NCI-H1105 (cell line): ENCODE data around the gene PLIN1.

Source experiments
- DNase-seq: peaks from one replicate; lab custom pipeline; 2025; lab: John Stamatoyannopoulos, UW

Gene PLIN1

DNA sequence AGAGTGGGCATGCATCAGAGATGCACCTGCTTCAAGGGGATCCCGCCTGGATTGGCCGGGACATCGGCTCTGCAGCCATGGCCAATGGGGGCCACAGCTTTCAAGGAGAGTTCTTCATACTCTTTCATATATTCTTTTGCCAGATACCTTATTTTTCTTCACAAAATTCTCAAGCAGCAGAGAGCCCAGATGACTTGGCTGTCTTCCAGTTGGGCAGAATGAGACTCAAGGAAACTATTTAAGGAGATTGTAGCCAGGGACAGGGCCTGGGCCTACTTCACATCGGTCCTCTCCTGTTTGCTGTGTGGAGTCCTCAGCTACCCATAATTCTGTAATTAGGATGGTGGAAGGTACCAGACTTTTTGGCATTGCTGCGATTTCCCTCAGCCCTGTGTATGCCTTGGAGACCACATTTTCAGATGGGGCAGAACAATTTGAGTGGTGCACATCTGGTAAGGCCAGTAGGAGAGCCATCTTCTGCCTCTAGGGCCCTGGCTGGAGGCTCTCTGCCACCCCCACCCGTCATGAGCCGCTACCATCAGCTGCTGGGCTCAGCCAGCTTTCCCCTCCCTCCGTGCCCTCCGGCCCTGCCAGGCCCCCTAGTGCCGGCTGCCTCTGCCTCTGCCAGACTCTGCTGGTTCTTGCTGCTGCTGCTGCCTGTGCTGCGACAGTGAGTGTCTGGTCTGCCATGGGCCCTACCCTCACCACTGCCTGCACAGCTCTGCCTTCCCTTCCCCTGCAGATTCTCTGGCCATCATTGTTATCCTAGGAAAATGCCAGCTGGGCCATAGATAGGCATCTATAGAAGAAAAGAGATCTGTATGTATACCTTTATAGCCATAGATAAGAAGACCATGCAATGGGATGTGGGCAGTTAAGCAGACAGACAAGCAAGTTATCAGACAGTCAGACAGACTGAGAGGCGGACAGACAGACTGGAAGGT is 6.7 kb downstream of the PLIN1 start:
- no peak for DNase-seq

DNA sequence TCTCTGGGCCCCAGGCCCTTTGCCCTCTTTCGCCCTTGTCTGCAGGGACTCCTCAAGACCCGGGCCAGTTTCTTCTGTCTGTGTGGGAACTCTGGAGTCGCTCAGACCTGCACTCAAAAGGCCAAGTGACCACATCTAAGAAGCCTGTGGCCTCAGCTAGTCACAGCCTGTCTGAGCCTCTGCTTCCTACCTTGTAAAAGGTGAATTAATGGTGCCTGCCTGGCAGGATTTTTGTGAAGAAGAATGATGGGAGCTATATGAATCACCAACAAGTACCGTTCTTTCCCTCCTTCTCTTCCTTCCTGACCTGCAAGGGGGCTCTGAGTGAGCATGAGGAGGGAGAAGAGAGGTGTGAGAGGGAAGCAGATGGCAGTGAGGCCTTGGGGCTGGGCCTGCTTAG is 7.5 kb downstream of the PLIN1 start:
- no peak for DNase-seq

DNA sequence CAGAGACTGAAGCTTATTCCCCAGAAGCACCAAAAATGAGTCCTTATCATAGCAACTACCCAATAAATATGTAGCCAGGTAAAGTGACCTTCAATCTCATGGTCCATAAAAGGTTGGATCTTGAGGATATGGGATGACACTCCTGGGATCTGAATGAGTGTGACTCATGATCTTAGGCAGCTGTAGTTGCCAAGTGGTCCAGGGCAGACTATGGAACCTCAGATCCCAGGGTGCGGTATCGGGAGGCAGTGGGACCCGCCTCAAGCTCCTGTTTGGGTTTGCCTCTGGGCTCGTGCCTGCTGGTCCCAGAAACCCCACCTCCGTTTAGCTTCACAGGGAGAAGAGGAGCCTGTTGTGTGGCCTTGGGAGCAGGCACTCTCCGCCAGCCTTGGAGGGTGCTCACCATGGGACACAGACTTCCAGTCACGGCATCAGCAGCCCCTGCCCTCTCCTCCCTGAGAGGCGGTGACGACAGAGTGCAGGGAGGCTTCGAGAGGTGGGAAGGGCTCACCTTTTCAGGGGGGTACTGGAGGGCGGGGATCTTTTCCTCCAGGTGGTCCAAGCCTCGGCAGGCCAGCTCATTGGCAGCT is 8.1 kb downstream of the PLIN1 start:
- no peak for DNase-seq

- no peak for DNase-seq
Observed at GRCh38 chr15:89669941-89670340, 9.2 kb downstream of the PLIN1 start.

- no peak for DNase-seq
Observed at GRCh38 chr15:89669309-89669865, 9.8 kb downstream of the PLIN1 start.

DNA sequence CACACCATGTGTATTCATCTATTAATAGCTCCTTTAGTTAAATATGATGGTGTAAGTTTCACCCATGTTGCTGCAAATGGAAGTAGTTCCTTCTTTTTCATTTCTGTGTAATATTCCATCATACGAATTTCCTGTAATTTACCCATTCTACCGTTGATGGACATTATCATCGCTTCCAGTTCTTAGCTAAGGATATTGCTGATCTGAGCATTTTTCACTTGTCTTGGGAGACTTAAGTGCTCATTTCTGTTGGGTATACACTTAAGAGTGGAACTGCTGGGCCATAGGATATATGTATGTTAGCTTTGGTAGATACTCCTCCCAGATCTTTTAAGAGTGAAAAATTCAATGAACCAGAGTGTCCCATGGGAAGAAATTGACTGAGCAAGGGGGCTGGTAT is 11.0 kb downstream of the PLIN1 start:
- no peak for DNase-seq

- DNase-seq = no peak
Observed at GRCh38 chr15:89667706-89667960, 11.5 kb downstream of the PLIN1 start.

- DNase-seq = no peak
Observed at GRCh38 chr15:89666858-89667705, 12.1 kb downstream of the PLIN1 start.

DNA sequence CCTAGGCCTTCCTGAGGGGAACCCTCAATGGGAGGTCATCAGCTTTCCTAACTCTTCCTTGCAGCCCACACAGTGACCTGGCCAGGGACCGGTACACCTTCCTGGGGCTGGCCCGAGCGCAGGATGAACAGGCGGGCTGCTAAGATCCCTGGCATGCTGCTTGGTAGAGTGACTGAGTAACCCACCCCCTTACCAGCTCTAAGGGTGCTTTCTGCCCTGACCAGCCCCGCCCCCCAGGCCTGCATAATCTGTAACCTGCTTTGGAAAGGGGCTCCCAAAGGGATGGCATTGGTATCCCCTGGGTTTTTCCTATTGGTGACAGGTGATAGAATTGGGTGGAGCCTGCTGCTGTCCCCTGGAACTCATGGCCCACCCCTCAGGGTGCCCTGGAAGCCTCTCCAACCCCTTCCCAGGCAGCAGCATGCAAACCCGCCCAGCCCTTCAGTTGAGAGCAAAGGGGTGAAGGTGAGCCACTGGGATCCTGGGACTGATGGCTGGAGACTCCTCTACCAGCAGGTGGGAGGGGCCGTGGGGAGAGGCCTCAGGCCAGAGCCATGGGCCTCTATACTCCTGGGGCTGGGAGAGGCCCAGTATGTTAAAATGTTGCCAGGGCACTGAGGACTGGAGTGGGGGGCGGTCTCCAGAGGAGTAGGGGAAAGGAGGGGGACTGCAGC is 12.8 kb downstream of the PLIN1 start:
- no peak for DNase-seq

DNA sequence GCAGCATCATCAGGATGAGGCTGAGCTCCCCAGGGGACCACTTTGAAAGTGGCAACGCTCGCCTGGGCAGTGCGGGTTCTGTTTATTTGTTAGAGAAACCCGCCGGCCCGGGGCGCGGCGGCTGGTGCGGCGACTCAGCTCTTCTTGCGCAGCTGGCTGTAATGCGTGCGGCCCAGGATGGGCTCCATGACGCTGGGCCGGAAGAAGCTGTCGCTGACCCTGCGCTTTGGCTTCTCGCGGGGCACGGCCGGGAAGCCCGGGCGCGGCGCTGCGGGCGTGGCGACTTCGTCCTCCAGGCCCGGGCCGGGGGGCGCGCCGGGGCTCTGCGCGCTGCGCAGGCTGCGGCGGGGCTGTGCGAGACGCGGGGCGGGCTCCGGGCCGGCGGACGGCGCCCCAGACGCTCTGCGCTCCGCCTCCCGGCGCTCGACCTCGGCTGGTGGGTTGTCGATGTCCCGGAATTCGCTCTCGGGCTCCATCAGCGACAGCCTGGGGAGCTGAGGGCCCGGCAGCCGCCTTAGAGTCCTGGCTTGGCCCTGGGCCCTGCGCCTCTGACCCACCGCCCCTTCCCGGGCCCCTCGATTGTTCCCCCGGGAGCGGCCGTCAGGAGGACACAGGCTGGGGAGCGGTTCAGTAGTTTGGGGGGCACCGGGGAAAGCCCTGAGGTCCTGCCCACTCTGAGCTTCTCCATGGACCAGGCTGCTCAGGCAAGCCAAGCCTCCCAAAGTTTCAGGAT is 13.6 kb downstream of the PLIN1 start:
- no peak for DNase-seq

DNA sequence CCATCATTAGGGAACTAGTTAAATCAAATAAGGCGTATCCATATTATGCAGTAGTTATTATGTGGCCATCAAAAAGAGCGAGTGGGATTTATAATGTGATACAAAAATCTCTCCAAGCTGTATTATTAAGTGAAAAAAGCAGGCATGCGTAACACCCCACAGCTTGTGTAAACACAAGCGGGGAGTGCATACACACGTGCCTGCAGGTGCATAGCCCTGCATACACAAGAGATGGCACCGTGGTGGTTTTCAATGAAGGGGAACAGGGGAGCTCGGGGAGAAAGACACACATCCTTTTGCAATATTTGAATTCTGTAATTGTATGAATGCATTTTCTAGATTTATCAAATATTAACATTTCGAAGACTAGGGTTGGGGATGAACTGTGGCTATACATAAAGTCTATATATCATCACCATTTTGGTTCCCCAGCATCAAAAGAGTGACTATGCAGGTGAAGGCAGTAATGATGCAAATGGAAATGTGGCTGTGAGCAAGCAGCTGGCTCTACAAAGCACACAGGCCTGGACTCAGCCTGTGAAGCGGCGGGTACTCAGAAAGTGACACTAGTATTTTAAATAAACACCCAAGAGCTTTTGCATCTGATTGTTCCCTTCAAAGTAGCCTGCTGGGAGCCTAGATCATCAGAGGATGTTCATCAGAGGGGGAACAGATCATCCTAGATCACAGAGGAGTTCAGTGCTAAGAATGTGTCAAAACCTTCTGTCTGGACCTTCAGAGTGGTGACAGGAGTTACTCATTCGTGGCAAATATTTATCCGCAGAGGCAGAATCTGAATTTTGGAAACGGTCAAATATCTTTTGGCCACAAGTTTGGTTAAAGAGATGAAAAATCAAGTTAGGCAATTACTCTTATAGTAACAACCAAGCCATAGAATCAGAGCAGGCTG is 14.5 kb downstream of the PLIN1 start:
- no peak for DNase-seq

- no peak for DNase-seq
Observed at GRCh38 chr15:89662893-89663626, 16.1 kb downstream of the PLIN1 start.

DNA sequence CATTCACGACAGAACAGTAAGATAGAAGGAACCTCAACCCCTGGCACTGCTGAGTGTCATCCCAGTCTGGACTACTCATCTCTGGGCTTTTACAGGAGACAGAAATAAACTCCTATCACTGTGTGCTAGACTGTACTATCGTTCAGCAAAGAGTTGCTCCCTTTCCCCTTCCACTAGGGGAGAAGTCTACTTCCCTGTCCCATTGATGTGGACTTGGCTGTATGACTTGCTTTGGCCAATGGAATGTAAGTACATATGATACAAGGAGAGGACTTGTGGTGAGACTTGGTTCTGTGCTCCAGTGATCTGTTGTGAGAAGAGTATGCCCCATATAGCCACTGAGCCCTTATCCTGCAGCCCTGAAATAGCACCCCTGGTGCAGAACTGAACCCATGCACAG is 18.6 kb downstream of the PLIN1 start:
- no peak for DNase-seq

DNA sequence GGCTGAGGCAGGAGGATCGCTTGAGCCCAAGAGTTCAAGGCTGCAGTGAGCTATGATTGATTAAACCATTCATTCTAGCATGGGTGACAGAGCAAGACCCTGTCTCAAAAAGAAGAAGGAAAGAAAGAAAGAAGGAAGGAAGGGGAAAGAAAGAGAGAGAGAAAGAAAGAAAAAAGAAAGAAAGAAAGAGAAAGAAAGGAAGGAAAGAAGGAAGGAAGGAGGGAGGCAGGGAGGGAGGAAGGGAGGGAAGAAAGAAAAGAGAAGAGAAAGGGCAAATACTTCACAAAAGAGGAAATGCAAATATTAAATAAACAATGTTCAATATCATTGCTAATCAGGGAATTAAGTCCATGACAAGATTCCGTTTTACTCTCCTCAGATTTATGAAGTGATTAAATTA is 19.9 kb downstream of the PLIN1 start:
- no peak for DNase-seq

GRCh38 chr15:89657686-89658200 is 21.4 kb downstream of the PLIN1 start:
- DNase-seq = no peak

- DNase-seq = no peak
Observed at GRCh38 chr15:89656116-89656815, 22.9 kb downstream of the PLIN1 start.

GRCh38 chr15:89654847-89655805 is 24.0 kb downstream of the PLIN1 start, which contains the start of gene KIF7:
Gene KIF7, minus strand, starts transcription at chr15:89655467. Its CDS starts 2,537 bp downstream, at chr15:89652930.
- peak; percentile 27 for DNase-seq
